Measurements from ENCODE around the gene BCAR1.

The BCAR1 gene

DNA sequence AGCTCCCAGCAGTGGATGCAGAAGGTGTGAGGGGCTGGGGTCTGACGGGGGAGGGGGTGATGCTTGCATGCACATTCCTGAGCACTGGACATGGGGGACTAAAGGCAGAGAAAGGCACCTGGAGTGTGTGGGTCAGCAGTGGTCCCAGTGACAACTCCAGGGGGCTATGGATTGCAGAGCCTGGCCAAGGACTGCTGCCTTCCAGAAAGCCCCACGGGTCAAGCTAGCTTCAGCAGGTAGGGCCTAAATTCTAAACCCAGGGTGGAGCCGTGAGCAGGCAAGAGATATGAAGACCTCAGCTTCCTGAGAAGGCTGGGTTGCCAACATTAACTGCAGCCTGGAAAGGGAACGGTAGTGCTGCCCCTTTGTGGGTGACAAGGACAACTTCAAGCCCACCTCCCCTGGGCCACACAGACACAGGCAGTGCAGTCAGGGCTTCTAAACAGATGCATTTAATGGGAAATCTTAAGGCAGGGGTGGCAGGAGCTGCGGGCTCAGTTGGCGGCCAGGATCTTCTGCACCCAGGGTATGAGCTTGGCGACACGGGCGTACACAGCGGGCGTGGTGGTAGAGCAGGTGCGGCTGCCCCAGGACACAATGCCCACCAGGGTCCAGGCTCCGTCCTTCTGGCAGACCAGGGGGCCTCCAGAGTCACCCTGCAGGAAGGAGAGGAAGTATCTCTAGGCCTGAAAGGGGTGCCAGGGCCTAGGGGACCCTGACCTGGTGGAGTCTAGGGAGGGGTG lies 47.6 kb downstream of the BCAR1 start:
- DNase-seq = no peak

DNA sequence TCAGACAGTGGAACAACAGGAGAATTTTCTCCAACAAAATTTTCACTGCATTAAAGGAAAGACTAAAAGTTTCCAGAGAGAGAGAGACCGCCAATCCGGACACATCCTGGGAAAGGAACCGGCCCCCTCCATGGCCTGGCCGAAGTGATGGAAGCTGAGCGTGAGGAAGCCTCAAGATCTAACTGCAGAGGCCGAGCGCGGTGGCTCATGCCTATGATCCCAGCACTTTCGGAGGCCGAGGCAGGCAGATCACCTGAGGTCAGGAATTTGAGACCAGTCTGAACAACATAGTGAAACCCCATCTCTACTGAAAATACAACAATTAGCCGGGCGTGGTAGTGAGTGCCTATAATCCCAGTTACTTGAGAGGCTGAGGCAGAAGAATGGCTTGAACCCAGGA lies 48.3 kb downstream of the BCAR1 start:
- DNase-seq = no peak

DNA sequence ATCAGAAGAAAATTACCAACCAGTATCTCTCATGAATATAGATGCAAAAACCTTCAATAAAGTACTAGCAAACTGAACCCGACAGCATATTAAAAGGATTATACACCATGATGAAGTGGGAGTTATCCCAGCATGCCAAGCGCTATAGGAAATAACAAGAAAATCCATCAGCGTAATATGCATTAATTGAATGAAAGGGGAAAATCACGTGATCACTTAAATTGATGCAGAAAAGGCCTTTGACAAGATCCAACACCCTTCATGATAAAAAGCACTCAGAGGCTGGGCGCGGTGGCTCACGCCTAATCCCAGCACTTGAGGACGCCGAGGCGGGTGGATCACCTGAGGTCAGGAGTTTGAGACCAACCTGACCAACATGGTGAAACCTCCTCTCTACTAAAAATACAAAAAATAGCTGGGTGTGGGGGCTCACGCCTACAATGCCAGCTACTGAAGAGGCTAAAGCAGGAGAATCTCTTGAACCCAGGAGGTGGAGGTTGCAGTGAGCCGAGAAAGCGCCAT lies 49.3 kb downstream of the BCAR1 start:
- no peak for DNase-seq

DNA sequence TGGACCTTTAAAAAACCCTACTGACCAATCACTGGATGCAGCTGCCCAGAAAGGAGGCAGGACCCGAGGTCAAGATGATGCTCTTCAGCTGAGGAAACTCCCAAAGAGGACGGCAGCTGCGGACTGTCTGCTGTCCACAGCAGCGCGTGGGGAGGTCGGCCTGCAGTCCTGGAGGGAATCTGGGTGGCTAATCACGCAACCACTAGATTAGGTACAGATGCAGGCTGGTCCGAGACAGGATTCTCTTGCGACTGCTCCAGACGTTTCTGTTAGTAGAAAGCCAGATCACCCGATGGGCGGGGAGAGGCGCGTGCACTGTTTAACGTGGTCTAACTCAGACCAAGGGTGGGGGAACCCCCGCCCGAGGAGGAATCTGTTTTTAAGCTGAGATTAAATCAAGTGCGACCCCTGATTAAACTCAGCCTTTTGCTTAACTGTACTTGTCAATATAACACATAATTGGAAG lies 53.3 kb downstream of the BCAR1 start:
- no peak for DNase-seq

DNA sequence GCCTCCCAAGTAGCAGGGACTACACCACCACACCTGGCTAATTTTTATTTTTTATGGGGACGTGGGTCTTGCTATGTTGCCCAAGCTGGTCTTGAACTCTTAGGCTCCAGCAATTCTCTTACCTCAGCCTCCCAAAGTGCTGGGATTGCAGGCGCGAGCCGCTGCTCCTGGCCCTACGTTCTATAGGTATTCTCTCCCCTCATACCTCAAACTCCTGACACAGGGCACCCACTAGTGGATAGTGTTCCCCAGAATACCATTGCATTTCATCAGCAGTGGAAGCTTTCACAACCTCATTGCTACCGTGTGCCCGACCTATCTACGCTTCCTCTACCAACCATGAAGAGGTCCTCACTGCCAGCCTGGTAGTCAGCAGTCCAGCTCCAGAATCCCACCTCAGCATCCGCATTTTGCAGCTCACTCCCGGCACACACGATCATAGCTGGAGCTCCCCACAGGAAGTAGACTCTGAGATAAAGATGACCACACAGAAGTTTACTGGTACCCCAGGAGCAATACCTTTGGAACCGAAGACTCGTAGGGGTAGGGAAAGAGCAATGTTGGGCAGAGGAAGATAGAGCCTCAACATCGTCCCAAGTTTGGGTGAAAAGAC lies 53.8 kb downstream of the BCAR1 start:
- no peak for DNase-seq

DNA sequence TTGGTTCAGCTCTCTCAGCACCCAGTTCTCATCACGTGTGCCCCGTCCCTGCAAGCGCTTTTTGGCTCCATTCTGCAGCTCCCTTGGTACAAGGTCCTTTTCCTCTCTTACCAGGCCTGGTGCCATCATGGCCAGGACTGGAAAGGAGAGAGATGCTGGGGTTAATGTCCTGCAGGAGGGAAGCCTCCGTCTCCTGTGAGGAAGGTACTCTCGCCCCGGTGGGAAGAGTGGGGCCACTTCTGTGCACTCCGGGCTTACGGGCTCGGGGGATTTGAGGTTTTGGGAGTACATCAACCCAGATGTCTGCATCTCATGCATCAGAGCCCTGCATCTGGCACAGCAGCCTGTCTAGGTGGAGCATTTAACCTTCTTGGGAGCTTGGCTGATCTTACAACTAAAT lies 54.6 kb downstream of the BCAR1 start:
- DNase-seq = no peak

DNA sequence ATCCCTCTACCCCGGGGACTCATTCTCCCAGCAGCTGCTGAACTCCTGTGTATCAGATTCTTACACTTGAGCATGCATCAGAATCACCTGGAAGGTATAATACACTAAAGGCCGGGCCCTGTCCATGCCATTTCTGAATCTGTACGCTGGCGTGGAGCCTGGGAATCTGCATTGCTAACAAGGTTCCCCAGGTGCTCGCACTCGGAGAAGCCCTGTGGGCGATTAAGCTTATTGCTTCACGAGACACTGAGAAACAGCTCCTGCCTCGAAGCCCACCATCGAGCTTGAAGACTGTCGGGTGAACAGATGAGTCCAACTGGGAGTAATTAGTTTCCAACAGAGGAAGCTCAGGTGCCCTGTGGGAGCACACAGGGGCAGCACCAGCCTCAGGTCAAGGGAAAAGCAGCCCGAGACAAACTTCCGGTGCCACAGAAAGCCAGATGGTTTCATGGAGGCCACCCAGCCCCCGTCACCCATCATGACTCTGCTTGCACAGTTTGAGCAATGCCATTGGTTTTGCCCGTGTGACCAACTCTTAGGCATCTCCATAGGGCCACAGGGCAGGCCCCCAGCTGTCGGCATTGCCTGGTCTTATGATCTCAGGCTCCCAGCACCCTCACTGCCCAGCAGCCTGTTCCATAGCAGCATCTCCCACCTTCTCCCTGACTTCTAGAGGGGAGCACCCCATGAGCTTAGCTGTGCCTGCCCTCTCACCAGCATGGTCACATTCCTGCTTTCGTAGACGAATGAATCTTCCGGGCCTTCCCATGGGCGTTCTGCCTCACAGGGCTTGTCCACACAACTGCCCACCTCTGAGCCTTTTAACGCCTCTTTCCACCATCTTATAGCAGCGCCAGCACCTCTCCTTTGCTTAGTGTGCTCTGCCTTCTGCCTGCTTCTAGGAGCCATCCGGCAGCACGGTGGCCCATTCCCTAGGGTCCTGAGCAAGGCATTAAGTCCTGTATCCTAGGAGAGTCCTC lies 55.3 kb downstream of the BCAR1 start:
- DNase-seq = no peak

DNA sequence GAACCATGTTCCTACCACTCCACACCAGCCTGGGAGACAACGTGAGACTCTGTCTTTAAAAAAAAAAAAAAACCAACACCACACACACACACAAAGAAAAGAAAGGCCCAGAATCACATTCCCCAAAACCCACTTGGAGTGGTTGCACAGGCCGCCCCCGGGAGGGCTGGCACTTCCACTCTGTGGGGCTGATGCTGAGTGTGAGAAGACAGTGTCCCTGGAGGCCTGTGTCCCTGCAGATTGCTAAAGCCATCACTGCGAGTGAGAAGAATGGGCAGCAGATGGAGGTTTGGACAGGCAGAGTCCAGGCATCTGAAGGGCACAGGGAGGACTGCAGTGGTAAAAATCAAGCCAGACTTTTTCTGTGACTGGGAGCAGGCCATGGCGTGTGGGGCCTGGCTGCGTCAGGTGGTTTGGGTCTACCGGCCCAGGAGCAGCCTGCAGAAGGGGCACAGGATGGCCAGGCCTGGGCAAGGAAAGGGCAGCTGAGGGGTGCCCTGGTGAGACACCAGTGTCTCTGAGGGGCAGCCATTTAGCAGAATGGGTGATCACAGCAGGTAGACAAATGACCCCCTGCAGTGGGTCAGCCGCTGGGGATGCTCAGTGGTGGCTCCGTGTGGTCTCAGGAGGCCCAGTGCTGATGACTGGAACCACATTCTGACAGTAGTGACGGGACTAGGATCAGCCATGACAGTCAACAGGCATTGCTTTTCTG lies 57.5 kb downstream of the BCAR1 start:
- DNase-seq = no peak

DNA sequence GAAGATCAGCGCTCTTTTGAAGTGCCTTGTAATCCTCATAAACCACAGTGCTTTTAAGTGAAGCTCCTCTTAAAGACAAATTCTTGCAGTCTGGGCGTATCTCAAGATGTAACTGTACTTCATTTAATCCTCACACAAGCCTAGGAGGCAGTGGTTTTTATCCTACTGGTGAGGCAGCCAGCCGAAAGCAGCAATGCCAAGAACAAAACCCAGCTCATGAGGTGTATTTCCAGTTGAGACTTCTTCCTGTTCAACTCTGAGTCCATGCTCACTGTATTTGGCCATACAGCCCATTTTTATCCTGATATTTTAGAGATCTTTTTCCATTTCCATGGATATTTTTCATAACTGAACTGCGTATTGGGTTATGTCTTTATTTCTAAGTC lies 58.2 kb downstream of the BCAR1 start:
- DNase-seq = no peak

DNA sequence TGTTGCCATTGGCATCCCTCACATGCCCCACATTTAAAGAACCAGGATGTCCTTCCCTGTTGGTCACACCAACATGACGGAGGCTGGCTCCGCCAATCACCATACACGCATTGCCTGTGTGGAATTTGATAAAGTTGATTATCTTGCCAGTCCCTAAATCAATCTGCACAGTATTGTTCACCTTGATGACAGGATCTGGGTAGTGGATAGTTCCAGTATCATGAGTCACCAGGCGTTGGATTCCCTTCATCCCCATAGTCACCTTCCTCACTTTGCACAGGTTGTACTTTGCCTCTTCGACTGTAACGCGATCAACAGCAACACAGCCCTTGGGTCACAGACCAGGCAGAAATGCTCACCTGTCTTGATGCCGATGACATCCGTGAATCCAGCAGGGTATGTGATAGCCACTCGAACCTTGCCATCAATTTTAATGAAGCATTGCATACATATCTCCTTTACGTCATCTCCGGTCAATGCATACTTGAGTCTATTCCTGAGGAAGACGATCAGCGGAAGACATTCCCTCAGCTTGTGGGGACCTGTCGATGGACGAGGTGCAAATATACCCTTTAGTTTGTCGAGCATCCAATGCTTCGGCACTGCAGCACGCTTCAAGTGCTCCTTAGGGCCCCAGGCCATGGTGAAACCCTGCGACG lies 58.7 kb downstream of the BCAR1 start:
- no peak for DNase-seq

DNA sequence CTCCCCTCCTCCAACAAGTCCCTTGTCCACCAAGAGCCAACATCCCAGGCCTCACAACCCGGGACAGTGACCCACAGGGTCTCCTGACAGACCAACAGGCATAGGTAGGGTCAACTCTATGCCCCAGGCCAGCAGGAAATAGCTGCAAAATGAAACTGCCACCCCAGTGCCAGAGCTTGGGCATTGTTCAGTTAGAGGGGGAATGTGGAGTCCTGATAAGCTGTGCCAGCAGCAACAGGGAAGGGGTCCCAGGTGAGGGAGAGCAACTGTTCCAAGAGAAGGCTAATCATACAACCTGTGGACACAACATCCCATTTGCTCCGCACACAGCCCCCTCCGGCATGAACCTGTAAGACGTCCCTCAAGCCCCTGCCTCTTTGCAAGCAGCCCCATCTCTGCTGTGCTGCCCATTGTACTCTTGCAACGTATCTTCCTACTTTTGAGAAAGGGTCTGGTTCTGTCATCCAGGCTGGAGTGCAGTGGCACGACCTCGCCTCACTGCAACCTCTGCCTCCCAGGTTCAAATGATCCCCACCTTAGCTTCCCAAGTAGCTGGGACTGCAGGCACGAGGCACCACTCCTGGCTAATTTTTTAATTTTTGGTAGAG lies 61.7 kb downstream of the BCAR1 start:
- DNase-seq = no peak

DNA sequence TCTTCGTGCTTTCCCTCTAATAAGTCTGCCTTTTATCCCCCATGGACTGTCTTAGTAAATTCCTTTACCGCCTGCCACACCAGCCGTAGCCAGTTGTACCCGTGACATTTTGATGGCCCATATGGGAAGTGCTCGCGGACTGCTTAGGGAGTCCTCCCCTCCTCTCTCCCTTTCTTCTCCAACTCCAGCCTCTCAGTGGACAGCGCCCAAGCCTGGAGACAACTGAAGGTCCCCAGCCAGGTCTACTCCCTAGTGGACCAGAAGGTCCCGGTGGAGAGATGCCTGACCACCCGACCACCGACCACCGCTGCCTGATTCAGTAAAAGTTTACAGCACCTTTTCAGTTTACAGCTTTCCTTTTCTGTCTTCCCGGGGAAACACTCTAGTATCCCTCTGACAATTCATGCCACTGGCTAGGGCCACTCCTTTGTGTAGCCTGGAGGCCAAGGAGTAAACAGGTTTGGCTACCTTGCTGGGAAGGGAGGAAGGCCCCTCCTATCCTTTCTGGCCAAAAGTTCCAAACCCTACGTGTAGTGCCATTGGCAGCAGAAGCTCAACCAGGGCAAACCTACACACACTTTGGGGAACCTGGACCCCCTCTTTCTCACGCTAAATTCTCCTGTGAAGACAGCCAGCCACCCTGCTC lies 62.5 kb downstream of the BCAR1 start:
- DNase-seq = no peak

DNA sequence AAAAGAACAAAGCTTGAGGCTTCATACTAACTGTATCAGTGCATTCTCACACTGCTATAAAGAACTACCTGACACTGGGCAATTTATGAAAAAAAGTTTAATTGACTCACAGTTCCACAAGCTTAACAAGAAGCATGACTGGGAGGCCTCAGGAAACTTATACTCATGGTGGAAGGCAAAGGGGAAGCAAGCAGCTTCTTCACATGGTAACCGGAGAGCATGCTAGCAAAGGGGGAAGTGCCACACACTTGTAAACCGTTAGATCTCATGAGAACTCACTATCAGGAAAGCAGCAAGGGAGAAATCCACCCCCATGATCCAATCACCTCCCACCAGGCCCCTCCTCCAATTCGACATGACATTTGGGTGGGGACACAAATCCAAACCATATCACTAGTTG lies 69.8 kb downstream of the BCAR1 start:
- DNase-seq = no peak

DNA sequence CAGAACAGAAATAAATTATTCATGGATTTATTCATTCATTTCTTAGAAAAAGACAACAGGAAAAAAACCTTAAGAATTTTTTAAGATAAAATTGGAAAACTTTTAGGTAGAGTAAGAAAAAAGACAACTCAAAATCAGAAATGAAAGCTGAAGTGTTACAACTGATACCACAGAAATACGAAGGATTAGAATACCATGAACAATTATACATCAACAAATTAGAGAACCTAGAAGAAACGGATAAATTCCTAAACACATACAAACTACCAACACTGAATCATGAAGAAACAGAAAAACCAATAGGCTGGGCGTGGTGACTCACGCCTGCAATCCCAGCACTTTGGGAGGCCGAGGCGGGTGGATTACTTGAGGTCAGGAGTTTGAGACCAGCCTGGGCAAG lies 72.2 kb downstream of the BCAR1 start:
- DNase-seq = no peak

Data from activated CD8-positive, alpha-beta memory T cell treated with anti-CD3 and anti-CD28 coated beads, Interleukin-2, amount 50 U/mL, for 4 hours (primary cell).